Measurements from ENCODE around the gene SALL1. TPM values are rescaled to one million over a fixed set of nuclear protein-coding genes. Genes with fewer than 3 reads are reported as not detected.

The SALL1 gene
- total RNA-seq, 1 donor from 2014 or later: 4.4 TPM

DNA sequence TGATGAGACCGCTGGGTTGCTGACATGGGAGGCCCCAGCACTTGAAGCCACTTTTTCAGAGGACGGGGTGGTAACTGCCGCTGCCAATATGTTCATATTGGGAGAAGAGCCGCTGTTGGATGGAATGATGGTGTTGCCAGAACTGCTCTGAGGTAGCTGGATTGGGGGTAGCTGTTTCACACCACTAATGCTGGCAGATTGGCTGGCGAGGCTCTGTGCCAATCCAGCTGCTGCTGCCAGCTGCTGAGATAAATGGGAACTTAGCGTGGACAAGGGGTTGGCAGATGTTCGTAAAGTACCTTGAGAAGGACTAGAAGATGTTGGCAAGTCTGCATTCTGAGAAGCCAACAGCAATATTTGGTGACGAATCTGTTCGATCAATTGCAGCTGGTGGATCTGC, 10.0 kb downstream of the SALL1 start:
- no peak for DNase-seq (ENCODE audit: low spot score)

DNA sequence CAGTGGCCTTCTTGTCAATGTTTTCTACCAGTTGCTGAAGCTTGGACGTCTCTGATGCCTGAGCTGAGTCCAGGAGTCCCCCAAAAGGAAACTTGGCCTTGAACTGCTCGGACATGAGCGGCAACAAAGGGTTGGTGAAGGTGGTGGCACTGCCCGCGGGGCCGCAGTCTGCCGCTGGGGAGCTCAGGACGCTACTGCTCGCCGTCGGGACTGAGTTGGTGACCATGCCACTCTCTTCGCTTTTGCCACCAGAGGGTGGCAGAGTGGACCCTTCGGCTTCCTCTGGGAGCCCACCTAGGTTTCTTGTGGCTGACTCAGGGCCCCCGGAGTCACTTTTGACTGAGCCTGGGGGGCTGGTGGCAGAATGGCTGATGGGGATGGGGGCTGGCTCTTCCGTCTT, 11.0 kb downstream of the SALL1 start:
- no peak for DNase-seq (ENCODE audit: low spot score)

- DNase-seq (ENCODE audit: low spot score): no peak
These were observed 11.5 kb downstream of the SALL1 start for GRCh38 chr16:51139568-51139967.

- DNase-seq (ENCODE audit: low spot score): no peak
These were observed 12.9 kb downstream of the SALL1 start for GRCh38 chr16:51138178-51138577.

GRCh38 chr16:51137097-51137496, 14.0 kb downstream of the SALL1 start:
- DNase-seq (ENCODE audit: low spot score): no peak

GRCh38 chr16:51134876-51135275, 16.2 kb downstream of the SALL1 start:
- DNase-seq (ENCODE audit: low spot score): no peak

GRCh38 chr16:51134269-51134812, 16.7 kb downstream of the SALL1 start:
- no peak for DNase-seq (ENCODE audit: low spot score)

DNA sequence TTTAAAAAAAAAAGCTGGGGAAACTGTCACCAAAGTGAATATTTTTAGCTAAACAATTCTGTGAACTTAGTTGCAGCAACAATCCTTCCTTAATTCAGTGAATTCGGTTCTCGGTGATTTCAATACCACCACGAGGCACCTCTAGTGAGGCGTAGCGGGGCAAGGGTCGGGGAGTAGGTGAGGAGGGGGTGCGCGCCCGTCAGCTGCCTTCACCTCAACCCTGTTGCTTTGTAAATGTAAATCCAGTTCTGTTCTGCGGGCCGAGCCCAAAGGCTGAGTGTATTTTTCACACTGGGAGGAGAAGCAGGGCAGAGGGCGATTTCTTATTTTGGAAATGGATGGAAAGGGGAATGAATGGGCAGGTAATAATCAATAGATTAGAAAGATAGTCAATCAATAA, 17.4 kb downstream of the SALL1 start:
- no peak for DNase-seq (ENCODE audit: low spot score)

DNA sequence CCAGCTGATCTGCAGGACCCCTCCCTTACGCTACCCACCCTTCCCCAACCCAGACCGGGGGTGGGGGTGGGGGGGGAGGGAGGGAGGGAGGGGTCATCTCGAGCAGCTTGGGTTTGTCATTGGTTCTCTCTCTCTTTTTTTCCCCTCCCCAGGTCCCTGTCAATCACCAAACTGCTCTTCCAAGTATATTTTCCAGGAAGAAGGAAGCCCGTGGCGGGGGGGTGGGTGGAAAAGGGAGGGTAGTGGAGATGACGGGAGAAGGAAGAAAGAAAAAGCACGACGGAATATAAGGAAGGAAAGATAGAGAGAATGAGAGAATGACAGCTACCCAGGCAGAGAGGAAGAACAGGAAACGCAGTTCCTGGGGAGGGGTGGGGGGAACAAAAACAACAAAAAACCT, 17.9 kb downstream of the SALL1 start:
- DNase-seq (ENCODE audit: low spot score): no peak

GRCh38 chr16:51132490-51133115, 18.5 kb downstream of the SALL1 start:
- no peak for DNase-seq (ENCODE audit: low spot score)

DNA sequence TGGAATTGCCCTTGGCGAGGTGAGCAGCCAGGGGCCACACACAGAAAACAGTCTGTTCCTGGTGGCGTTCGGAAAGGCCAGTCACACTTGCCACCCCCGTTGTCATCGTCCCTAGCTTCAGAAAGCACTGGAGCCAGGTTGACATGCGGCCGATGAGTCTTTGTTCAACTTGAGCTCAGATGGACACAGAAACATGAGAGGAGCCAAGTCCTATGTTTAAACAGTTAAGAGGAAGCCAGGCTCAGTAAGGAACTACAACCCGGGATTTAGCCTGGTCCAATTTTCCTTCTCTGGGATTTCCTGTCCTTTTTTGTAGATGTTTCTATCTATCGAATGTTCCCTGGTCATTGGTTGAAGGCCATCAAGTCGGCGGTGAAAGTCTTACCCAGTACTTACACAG, 19.5 kb downstream of the SALL1 start:
- DNase-seq (ENCODE audit: low spot score): no peak

- no peak for DNase-seq (ENCODE audit: low spot score)
These were observed 22.0 kb downstream of the SALL1 start for GRCh38 chr16:51129105-51129504.

GRCh38 chr16:51125992-51126391, 25.1 kb downstream of the SALL1 start:
- no peak for DNase-seq (ENCODE audit: low spot score)

DNA sequence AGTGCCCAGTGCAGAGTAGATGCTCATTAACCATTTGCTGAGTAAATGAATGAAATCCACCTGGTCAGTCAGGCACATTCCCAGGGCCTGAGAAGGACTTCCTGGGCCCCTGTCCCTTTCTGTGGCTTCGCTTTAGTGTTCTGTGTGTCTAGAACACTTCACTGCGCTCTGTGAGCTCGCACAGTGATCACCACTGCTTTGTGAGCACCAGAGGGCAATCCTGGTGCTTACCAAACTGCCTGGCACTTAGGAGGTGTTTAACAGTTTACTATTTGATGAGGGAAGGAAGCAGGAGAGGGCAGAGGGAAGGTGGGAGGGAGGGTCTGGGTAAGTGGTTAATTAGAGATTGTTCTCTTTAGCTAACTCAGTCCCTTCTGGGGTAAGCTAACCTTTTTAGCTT, 26.2 kb downstream of the SALL1 start:
- DNase-seq (ENCODE audit: low spot score): no peak

DNA sequence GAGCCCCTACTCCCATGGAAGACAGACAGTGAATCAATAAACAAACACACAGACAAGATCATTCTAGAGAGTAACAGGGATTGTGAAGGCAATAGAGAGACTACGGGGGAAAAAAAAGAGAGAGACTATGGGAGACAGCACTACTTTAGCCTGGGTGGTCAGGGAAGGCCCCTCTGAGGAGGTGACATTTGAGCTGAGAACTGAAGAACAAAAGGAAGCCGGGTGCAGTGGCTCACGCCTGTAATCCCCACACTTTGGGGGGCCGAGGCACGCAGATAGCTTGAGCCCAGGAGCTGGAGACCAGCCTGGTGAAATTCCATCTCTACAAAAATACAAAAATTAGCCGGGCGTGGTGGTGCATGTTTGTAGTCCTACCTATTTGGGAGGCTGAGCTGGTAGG, 29.2 kb downstream of the SALL1 start:
- DNase-seq (ENCODE audit: low spot score): no peak

DNA sequence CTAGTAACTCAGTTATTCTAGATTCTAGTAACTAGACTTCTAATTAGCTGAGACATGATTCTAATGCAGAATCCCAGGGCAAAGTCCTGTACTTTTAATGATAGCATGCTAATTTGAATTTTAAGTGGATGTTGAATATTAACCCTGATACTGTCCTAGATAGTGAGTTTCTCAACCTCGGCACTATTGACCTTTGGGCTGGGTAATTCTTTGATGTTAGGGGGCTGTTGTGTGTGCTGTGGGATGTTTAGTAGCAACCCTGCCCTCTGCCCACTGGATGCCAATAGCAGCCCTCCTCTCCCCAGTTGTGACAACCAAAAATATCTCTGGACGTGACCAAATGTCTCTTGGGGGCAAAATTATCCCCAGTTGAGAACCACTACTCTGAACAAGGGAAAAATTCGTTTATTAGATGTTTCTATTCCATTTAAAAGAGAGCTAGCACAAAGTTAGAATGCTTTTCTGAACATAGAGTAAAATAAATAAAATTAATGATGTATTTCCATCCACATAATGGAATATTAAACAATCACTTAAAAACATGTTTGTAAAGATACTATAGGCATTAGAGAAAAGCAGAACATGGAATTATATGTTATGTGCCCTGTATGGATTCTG, 30.2 kb downstream of the SALL1 start:
- no peak for DNase-seq (ENCODE audit: low spot score)

- no peak for DNase-seq (ENCODE audit: low spot score)
These were observed 30.9 kb downstream of the SALL1 start for GRCh38 chr16:51119973-51120729.

GRCh38 chr16:51119556-51119955, 31.5 kb downstream of the SALL1 start:
- DNase-seq (ENCODE audit: low spot score): no peak

DNA sequence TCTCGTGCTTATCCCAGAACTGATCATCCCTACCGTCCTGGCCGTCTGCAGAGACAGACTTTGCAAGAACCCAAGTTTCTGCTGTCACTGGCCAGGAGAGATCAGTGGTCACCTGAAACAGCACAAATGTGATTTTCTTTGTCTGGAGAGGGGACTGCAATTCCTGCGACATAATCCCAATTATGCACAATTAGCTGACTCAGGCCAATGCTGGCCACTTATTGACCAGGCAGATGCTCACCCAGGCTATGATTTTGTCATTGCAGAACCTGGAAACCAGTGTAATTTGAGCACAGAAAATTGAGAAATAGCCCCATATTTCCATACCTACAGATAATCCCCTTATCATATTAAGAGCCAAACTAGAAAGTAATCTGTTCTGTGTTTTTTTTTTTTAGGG, 34.7 kb downstream of the SALL1 start:
- no peak for DNase-seq (ENCODE audit: low spot score)

DNA sequence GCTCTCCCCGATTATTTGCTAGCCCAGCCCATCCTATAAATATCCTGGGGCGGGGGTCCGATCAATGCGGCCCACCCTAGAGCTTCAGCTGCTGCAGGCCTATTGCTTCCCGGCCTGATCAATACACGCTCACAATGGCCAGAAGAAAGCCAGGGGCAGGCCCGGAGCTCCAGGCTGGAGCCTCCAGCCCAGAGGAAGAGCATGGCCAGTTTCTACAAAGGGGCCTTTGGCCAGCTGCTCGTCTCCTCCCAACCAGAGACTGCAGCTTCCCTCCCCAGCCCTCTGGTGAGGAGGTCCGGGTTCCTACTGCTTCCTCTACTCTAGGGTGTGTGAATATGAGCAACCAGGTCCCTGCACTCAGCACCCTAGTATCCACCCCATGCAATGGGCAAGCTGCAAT, 36.7 kb downstream of the SALL1 start:
- DNase-seq (ENCODE audit: low spot score): no peak

DNA sequence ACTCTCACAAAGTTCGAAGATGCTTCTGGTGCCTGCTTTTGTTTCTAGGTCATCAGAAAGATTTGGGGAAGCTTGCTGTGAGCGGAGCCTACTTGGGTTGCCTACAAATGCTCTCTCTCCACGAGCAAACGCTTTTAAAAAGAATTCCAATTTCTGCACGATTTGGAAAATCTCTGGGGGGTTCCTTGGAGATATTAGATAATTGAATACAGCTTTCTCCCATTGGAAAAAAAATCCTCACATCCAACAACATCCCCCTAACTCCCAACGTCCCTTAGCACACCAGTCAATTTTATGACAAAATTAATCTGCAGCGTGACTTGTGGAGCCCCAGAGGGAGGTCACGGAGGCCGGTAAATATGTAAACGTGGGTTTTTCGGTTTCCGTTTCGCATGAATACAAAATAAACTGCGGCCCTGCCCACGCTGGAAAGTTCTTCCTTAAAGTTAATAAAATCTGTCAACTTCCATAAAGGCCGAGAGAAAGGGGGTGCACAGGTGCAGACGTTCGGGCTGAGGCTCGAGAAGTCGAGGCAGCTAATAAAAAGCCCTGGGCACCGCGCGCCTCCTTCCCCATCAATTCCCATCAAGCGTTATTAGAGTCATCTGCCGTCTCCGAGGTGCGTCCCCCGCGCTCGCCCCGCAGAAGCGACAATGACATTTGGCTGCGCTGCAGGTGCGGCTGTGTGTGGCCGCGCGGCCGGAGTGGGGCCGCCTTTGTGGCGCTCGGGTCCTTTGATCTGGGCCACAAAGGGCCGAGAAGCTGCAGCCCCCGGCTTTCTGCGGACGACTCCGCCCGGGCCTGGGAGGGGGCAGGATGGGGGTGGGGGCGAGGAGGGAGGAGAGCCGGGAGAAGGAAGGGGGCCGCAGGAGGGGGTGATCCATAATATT, 37.6 kb downstream of the SALL1 start:
- DNase-seq (ENCODE audit: low spot score): no peak

DNA sequence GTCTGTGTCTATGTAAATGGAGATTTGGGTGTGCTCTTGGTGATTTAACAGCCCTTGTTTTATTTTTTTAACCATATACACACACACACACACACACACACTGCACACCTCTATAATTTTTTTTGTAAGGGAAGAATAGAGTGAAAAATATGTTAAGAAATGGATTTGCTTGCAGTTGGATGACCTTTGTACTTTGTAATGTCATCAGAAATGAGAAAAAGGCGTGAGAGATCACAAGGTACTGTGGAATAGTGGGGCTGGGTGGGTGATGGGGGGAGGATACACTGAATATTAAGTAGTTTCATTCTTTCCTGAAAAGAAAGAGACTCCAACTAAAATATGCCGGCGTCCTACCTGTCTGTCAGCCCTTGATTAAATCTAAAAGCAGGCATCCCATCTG, 38.7 kb downstream of the SALL1 start:
- no peak for DNase-seq (ENCODE audit: low spot score)
